Testis (tissue), 2 donors: ENCODE data around the gene HIF3A.

Experiments used
- CTCF ChIP-seq, 3 experiments: fragments of 450-650 bp in 2 of 3; fragments of 200-600 bp in 1 of 3; sonication (generic) in 1 of 3; IDR thresholded peaks; one replicate each; pipeline ENCODE4 v1.5.1; 2016 to 2019; ENCODE audit warnings: antibody characterized with exemption in 3 of 3, mild to moderate bottlenecking in 2 of 3, moderate library complexity in 1 of 3
- POLR2A ChIP-seq: fragments of 450-650 bp; IDR thresholded peaks from one replicate; pipeline ENCODE4 v1.6.1; 2017; ENCODE audit warnings: antibody characterized with exemption, mild to moderate bottlenecking, moderate library complexity

GRCh38 chr19:46350029-46350757 is 53.4 kb downstream of the HIF3A start:
- TF ChIP-seq CTCF (IDR thresholded peaks at IDR 0.05) = no peak
- TF ChIP-seq POLR2A = no peak
